Liver (tissue), 3 donors: Measurements from ENCODE around the gene LCP2.
A peak's percentile ranks its signal among the peaks of the same experiment; 100 is the strongest.

Source experiments
- ATF3 ChIP-seq: IDR thresholded peaks from 2 replicates; pipeline ENCODE4 v1.6.1; 2016; ENCODE audit warnings: antibody characterized with exemption
- FOXA1 ChIP-seq: IDR thresholded peaks from 2 replicates; pipeline ENCODE4 v1.6.1; 2016; ENCODE audit warnings: antibody characterized with exemption
- TAF1 ChIP-seq: conservative IDR thresholded peaks from 2 replicates; pipeline ENCODE4 v1.6.1; 2016; ENCODE audit warnings: antibody characterized with exemption, mild to moderate bottlenecking
- YY1 ChIP-seq: IDR thresholded peaks from 2 replicates; pipeline ENCODE4 v1.6.1; 2016; ENCODE audit warnings: antibody characterized with exemption, mild to moderate bottlenecking
- ZBTB33 ChIP-seq: IDR thresholded peaks from 2 replicates; pipeline ENCODE4 v1.6.1; 2016; ENCODE audit warnings: antibody characterized with exemption
- TF ChIP-seq, protein P1 (sequence below): fragments of 150-350 bp; IDR thresholded peaks from 2 replicates; pipeline ENCODE4 v1.5.1; 2017; ENCODE audit warnings: improper control_type of control experiment, low read depth, low read length; ENCODE audit not compliant: missing input control
- TF ChIP-seq, protein P2 (sequence below): IDR thresholded peaks from 2 replicates; pipeline ENCODE4 v1.6.1; 2016; ENCODE audit warnings: antibody characterized with exemption, mild to moderate bottlenecking
- donor health status: healthy.
- donor health status: healthy.

GRCh38 chr5:170267431-170268152 is 30.0 kb downstream of the LCP2 start:
- TF ChIP-seq ATF3 (no peak), ZBTB33 (no peak), FOXA1 (no peak), YY1 (no peak), TAF1 (no peak)
- TF ChIP-seq, protein P1, sequence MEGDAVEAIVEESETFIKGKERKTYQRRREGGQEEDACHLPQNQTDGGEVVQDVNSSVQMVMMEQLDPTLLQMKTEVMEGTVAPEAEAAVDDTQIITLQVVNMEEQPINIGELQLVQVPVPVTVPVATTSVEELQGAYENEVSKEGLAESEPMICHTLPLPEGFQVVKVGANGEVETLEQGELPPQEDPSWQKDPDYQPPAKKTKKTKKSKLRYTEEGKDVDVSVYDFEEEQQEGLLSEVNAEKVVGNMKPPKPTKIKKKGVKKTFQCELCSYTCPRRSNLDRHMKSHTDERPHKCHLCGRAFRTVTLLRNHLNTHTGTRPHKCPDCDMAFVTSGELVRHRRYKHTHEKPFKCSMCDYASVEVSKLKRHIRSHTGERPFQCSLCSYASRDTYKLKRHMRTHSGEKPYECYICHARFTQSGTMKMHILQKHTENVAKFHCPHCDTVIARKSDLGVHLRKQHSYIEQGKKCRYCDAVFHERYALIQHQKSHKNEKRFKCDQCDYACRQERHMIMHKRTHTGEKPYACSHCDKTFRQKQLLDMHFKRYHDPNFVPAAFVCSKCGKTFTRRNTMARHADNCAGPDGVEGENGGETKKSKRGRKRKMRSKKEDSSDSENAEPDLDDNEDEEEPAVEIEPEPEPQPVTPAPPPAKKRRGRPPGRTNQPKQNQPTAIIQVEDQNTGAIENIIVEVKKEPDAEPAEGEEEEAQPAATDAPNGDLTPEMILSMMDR = peak; percentile 76
- TF ChIP-seq, protein P2, sequence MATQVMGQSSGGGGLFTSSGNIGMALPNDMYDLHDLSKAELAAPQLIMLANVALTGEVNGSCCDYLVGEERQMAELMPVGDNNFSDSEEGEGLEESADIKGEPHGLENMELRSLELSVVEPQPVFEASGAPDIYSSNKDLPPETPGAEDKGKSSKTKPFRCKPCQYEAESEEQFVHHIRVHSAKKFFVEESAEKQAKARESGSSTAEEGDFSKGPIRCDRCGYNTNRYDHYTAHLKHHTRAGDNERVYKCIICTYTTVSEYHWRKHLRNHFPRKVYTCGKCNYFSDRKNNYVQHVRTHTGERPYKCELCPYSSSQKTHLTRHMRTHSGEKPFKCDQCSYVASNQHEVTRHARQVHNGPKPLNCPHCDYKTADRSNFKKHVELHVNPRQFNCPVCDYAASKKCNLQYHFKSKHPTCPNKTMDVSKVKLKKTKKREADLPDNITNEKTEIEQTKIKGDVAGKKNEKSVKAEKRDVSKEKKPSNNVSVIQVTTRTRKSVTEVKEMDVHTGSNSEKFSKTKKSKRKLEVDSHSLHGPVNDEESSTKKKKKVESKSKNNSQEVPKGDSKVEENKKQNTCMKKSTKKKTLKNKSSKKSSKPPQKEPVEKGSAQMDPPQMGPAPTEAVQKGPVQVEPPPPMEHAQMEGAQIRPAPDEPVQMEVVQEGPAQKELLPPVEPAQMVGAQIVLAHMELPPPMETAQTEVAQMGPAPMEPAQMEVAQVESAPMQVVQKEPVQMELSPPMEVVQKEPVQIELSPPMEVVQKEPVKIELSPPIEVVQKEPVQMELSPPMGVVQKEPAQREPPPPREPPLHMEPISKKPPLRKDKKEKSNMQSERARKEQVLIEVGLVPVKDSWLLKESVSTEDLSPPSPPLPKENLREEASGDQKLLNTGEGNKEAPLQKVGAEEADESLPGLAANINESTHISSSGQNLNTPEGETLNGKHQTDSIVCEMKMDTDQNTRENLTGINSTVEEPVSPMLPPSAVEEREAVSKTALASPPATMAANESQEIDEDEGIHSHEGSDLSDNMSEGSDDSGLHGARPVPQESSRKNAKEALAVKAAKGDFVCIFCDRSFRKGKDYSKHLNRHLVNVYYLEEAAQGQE = no peak
